ENCODE data around the gene HMGCR. TPM values are rescaled to one million over a fixed set of nuclear protein-coding genes. Genes with fewer than 3 reads are reported as not detected.

The HMGCR gene
- total RNA-seq, 1 experiment from 2014 or later = 93.6 TPM

- Histone ChIP-seq H3K4me3 (no peak overlapping the region), H3K27ac (no peak overlapping the region), H3K27me3 (no peaks in the 10 kb centered on the region), H3K36me3 (peaks cover 37% of the 10 kb centered on the region), H3K9me3 (replicated peaks) (no peaks in the 10 kb centered on the region), H3K4me1 (no peaks in the 10 kb centered on the region)
- DNase-seq = no peak
Observed at GRCh38 chr5:75384218-75384617, 47.2 kb downstream of the HMGCR start.

GRCh38 chr5:75387806-75388205 lies 50.8 kb downstream of the HMGCR start:
- Histone ChIP-seq H3K36me3 (peaks cover 24% of the 10 kb centered on the region), H3K9me3 (replicated peaks) (no peaks in the 10 kb centered on the region)

GRCh38 chr5:75389430-75389829 lies 52.4 kb downstream of the HMGCR start:
- Histone ChIP-seq H3K4me1 (no peaks in the 10 kb centered on the region), H3K9me3 (replicated peaks) (no peaks in the 10 kb centered on the region)

More at GRCh38 chr5:75387806-75388205, 50.8 kb downstream of the HMGCR start:
- Histone ChIP-seq H3K4me1 (no peaks in the 10 kb centered on the region), H3K4me3 (no peak overlapping the region), H3K27me3 (no peaks in the 10 kb centered on the region), H3K27ac (no peak overlapping the region)
- no peak for DNase-seq

GRCh38 chr5:75395277-75395676 lies 58.3 kb downstream of the HMGCR start:
- H3K27me3 ChIP-seq = no peaks in the 10 kb centered on the region
- H3K4me1 ChIP-seq = no peaks in the 10 kb centered on the region
- no peaks in the 10 kb centered on the region for H3K9me3 ChIP-seq (replicated peaks)
- peaks cover 23% of the 10 kb centered on the region for H3K36me3 ChIP-seq
- no peak overlapping the region for H3K27ac ChIP-seq
- H3K4me3 ChIP-seq = no peak overlapping the region
- DNase-seq = no peak

More at GRCh38 chr5:75389430-75389829, 52.4 kb downstream of the HMGCR start:
- H3K27ac ChIP-seq = no peak overlapping the region
- no peak for DNase-seq
- no peaks in the 10 kb centered on the region for H3K27me3 ChIP-seq
- H3K4me3 ChIP-seq = no peak overlapping the region
- H3K36me3 ChIP-seq = peaks cover 20% of the 10 kb centered on the region

- Histone ChIP-seq H3K27ac (no peak overlapping the region), H3K4me1 (no peaks in the 10 kb centered on the region), H3K4me3 (no peak overlapping the region), H3K36me3 (peaks cover 13% of the 10 kb centered on the region), H3K27me3 (no peaks in the 10 kb centered on the region), H3K9me3 (replicated peaks) (no peaks in the 10 kb centered on the region)
- no peak for DNase-seq
Observed at GRCh38 chr5:75405296-75405695, 68.3 kb downstream of the HMGCR start.

Other genes starting within 250 kb of the HMGCR start
- gene ANKRD31, start 100.3 kb upstream of the HMGCR start, total RNA-seq (2014; rRNA removed; shearing (Covaris generic)) = 0.12 and 0.13 TPM in 2 replicates
- 24.7 and 28.8 TPM in 2 replicates for gene CERT1, start 174.4 kb downstream of the HMGCR start, total RNA-seq (2014; rRNA removed; shearing (Covaris generic))
- 23.4 and 27.7 TPM in 2 replicates for gene POLK, start 174.7 kb downstream of the HMGCR start, total RNA-seq (2014; rRNA removed; shearing (Covaris generic))

All from SJCRH30 (cell line).